DND-41 (cell line): Measurements from ENCODE around the gene GCAT.

Experiments
- CTCF ChIP-seq: IDR thresholded peaks from 2 replicates; pipeline ENCODE4 v1.5.1; 2012; ENCODE audit warnings: borderline replicate concordance, low read length, moderate library complexity, mild to moderate bottlenecking; ENCODE audit not compliant: poor library complexity, severe bottlenecking; ENCODE audit errors: extremely low read depth
- EZH2 ChIP-seq: IDR thresholded peaks from 3 replicates; pipeline ENCODE4 v1.6.1; 2012; ENCODE audit warnings: borderline replicate concordance, low read depth, mild to moderate bottlenecking, moderate library complexity, low read length, inconsistent platforms; ENCODE audit not compliant: severe bottlenecking

- TF ChIP-seq CTCF (no peak), EZH2 (no peak)
Measured at GRCh38 chr22:37764622-37765021, 43.1 kb upstream of the GCAT start.
